ENCODE data around the gene ROBO2. TPM values are rescaled to one million over a fixed set of nuclear protein-coding genes. Genes with fewer than 3 reads are reported as not detected.
A peak's percentile ranks its signal among the peaks of the same experiment; 100 is the strongest.

Gene ROBO2
- polyA plus RNA-seq, 1 of the 3 experiments (the other 2 are of a cell fraction): not detected

DNA sequence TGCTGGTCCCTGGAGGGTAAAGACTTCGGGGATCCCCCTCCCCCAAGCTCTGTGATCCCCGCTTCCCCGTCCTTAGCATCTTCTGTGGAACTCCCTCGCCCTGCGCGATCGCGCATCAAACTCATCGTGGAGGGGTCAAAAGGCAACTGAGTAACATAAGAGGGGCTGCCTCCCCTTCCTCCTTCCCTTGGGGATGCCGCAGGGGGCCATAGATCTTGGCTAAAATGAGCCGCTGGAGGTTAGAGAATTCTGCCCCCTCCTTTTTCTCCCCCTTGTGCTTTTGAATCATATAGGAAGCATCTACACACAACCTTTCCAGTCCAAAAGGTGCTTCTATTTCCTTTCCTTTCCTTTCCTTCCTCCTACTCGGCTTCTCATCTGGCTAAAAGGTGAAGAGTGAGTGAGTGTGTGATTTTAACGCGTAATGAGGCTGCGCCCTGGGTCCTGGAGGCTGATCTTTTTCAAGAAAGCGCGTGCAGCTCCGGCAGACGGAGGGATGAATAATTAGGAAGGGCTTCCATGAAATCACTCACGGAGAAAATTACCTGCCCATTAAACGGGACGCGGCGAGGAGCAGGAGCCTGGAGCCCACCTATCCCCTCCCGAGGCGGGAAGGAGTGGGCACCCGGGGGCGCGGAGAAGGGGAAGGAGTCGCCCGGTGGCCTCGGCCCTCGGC is 831 bp upstream of the ROBO2 start (continued):
- TF ChIP-seq, protein P1, sequence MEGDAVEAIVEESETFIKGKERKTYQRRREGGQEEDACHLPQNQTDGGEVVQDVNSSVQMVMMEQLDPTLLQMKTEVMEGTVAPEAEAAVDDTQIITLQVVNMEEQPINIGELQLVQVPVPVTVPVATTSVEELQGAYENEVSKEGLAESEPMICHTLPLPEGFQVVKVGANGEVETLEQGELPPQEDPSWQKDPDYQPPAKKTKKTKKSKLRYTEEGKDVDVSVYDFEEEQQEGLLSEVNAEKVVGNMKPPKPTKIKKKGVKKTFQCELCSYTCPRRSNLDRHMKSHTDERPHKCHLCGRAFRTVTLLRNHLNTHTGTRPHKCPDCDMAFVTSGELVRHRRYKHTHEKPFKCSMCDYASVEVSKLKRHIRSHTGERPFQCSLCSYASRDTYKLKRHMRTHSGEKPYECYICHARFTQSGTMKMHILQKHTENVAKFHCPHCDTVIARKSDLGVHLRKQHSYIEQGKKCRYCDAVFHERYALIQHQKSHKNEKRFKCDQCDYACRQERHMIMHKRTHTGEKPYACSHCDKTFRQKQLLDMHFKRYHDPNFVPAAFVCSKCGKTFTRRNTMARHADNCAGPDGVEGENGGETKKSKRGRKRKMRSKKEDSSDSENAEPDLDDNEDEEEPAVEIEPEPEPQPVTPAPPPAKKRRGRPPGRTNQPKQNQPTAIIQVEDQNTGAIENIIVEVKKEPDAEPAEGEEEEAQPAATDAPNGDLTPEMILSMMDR (IDR thresholded peaks at IDR 0.05): no peak
- TF ChIP-seq, protein P2, sequence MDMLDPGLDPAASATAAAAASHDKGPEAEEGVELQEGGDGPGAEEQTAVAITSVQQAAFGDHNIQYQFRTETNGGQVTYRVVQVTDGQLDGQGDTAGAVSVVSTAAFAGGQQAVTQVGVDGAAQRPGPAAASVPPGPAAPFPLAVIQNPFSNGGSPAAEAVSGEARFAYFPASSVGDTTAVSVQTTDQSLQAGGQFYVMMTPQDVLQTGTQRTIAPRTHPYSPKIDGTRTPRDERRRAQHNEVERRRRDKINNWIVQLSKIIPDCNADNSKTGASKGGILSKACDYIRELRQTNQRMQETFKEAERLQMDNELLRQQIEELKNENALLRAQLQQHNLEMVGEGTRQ (IDR thresholded peaks at IDR 0.05; ENCODE audit: borderline replicate concordance, low read depth, low read length): no peak

DNA sequence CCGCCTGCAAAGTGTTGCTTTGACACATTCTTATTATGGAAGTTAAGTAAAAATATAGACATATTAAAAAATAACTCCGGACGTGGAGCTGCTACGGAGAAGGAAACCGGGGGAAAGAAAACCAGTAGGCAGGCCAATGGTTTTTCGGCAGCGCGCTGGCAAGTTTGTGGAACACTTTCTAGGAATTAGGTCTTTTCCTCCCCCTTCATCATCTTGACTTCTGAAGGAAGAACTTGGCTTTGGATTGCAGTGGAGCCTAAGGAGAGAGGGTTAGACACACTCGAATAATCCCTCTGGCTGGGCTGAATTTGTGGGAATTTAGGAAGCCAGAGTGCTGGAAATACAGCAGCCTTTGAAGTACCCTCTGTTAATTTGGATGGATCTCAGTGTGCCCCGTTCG is 317 bp downstream of the ROBO2 start:
- H3K27me3 ChIP-seq (ENCODE audit: insufficient read depth): peaks cover 27% of the 10 kb centered on the region
- H4K20me1 ChIP-seq (ENCODE audit: insufficient read depth): no peaks in the 10 kb centered on the region
- POLR2A ChIA-PET: interaction anchor here (1.0 kb wide), 1 partner anchor 10 kb away, joined by 4 read pairs; no protein-coding TSS in a partner anchor
- WGBS (ENCODE audit: low lambda C conversion rate): 10% methylated on average over 11 of the region's 11 CpGs
- no peak for TF ChIP-seq GABPA (IDR thresholded peaks at IDR 0.05; ENCODE audit: low read depth)
- TF ChIP-seq JUND (IDR thresholded peaks at IDR 0.05): no peak
- TF ChIP-seq FOXJ3 (CRISPR knock-in tag; IDR thresholded peaks at IDR 0.05): no peak
- no peak for TF ChIP-seq NFIC (IDR thresholded peaks at IDR 0.05; ENCODE audit: borderline replicate concordance)
- no peak for TF ChIP-seq EP300 (IDR thresholded peaks at IDR 0.05; ENCODE audit: borderline replicate concordance in 1 of 2, low read depth in 1 of 2, low read length in 1 of 2)
- H3K4me1 ChIP-seq (ENCODE audit: control insufficient read depth in 1 of 2, insufficient read depth in 2 of 2, low read depth in 1 of 2, low read length in 1 of 2): peaks cover 0 to 2% of the 10 kb centered on the region in 2 experiments; a peak in 2 of 4 replicates
- H3K4me2 ChIP-seq: peak overlapping the region; percentile 73; the same call in 1 of the 2 replicates
- no peak overlapping the region for H2AFZ ChIP-seq (ENCODE audit: low read depth)
- H3F3A ChIP-seq (replicated peaks; ENCODE audit: insufficient read depth): no peaks in the 10 kb centered on the region
- no peaks in the 10 kb centered on the region for H3K9me2 ChIP-seq
- no peak for DNase-seq
- CTCF ChIA-PET: interaction anchor here (1.1 to 5.0 kb wide), 4 partner anchors 13 to 286 kb away, joined by 3 to 95 read pairs (median 5); no protein-coding TSS in a partner anchor
- H3K4me3 ChIP-seq (ENCODE audit: low read depth in 2 of 2, low read length in 1 of 2): peak overlapping the region; percentile 16 to 53; a peak in 2 of 4 replicates
- no peaks in the 10 kb centered on the region for H3K79me2 ChIP-seq (ENCODE audit: insufficient read depth)
- H3K9me3 ChIP-seq: no peaks in the 10 kb centered on the region
- no peaks in the 10 kb centered on the region for H3K36me3 ChIP-seq (replicated peaks in 1 of 2; ENCODE audit: control insufficient read depth in 1 of 2, insufficient read depth in 2 of 2, low read length in 1 of 2)
- no peak overlapping the region for H3K27ac ChIP-seq (ENCODE audit: low read depth in 2 of 2, low read length in 1 of 2)
- H3K9ac ChIP-seq: no peak overlapping the region

DNA sequence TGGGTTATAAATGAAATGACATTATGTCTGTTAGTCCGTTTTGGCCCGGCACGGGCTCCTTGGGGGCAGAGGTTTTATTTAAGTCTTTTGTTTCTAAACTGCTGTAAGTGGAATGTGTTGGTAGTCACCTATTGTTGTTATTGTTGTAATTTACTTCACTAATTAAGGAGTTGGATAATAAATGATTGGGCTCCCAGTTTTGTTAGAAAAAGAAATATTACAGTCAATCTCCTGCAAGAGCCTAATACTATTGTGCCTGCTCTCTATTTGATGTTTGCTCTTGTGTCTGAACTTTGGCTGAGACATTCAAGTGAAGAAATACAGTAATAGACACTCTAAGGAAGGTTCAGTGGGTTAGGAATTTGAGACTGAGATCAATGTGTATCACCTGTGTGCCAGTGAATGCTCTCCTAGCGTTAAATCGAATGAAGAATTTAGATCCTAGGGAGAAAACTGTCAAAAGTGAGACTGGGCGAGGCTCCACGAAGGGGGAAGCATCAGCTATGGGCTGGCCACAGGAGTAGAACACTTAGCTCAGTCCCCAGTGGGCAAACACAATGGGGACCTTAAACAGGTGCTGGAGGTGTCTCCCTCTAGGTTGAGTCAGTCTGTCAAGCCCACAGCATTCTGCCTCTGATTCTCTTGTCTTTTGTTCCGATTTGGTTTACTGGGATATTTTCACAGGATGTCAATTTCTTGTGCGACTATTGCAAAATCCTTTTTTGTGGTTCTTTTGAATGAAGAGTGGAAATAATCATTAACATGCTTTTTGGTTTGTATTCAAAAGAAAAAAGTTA is 1.2 kb downstream of the ROBO2 start:
- DNase-seq: no peak
- H4K20me1 ChIP-seq (ENCODE audit: insufficient read depth): no peaks in the 10 kb centered on the region
- ChIA-PET CTCF (interaction anchor here (1.2 kb wide), 3 partner anchors 12 to 221 kb away, joined by 3 read pairs; no protein-coding TSS in a partner anchor), POLR2A (no interaction called here)
- 56% methylated on average over 9 of the region's 9 CpGs for WGBS (ENCODE audit: low lambda C conversion rate)
- no peaks in the 10 kb centered on the region for H3K79me2 ChIP-seq (ENCODE audit: insufficient read depth)
- H3K36me3 ChIP-seq (replicated peaks in 1 of 2; ENCODE audit: control insufficient read depth in 1 of 2, insufficient read depth in 2 of 2, low read length in 1 of 2): no peaks in the 10 kb centered on the region
- H3K4me1 ChIP-seq (ENCODE audit: control insufficient read depth in 1 of 2, insufficient read depth in 2 of 2, low read depth in 1 of 2, low read length in 1 of 2): peaks cover 0 to 2% of the 10 kb centered on the region in 2 experiments; a peak in 2 of 4 replicates
- H3K4me2 ChIP-seq: no peak overlapping the region
- TF ChIP-seq TCF12 (IDR thresholded peaks at IDR 0.05) (no peak), EZH2phosphoT487 (IDR thresholded peaks at IDR 0.05; ENCODE audit: borderline replicate concordance, low read depth) (no peak), MXI1 (IDR thresholded peaks at IDR 0.05; ENCODE audit: low read depth, low read length) (no peak), TAF1 (IDR thresholded peaks at IDR 0.05; ENCODE audit: borderline replicate concordance, low read depth, low read length) (no peak), MEF2A (IDR thresholded peaks at IDR 0.05; ENCODE audit: borderline replicate concordance, low read depth) (no peak), FOSL2 (IDR thresholded peaks at IDR 0.05; ENCODE audit: borderline replicate concordance, low read depth) (no peak), NFIC (IDR thresholded peaks at IDR 0.05; ENCODE audit: borderline replicate concordance) (no peak), JUND (IDR thresholded peaks at IDR 0.05) (no peak), GABPA (IDR thresholded peaks at IDR 0.05; ENCODE audit: low read depth) (no peak)
- TF ChIP-seq, protein P2 (IDR thresholded peaks at IDR 0.05; ENCODE audit: borderline replicate concordance, low read depth, low read length): no peak
- no peaks in the 10 kb centered on the region for H3F3A ChIP-seq (replicated peaks; ENCODE audit: insufficient read depth)
- no peak overlapping the region for H2AFZ ChIP-seq (ENCODE audit: low read depth)
- no peak overlapping the region; a peak in 1 of 4 replicates for H3K4me3 ChIP-seq (ENCODE audit: low read depth in 2 of 2, low read length in 1 of 2)
- peaks cover 27% of the 10 kb centered on the region for H3K27me3 ChIP-seq (ENCODE audit: insufficient read depth)
- H3K9me3 ChIP-seq: no peaks in the 10 kb centered on the region
- no peaks in the 10 kb centered on the region for H3K9me2 ChIP-seq
- no peak overlapping the region for H3K9ac ChIP-seq
- no peak overlapping the region for H3K27ac ChIP-seq (ENCODE audit: low read depth in 2 of 2, low read length in 1 of 2)

All from SK-N-SH (cell line).